Loucy (cell line): Measurements from ENCODE around the gene CHMP5.

ENCODE experiments used
- EZH2phosphoT487 ChIP-seq: fragments of 200-600 bp; IDR thresholded peaks from 2 replicates; pipeline ENCODE4 v1.6.1; 2018; ENCODE audit warnings: antibody characterized with exemption, mild to moderate bottlenecking, moderate library complexity, borderline replicate concordance
- TF ChIP-seq, protein P1 (sequence below): fragments of 200-600 bp; sonication (generic); conservative IDR thresholded peaks from 2 replicates; pipeline ENCODE4 v1.5.1; 2014; ENCODE audit warnings: mild to moderate bottlenecking, antibody characterized with exemption, low read length

DNA sequence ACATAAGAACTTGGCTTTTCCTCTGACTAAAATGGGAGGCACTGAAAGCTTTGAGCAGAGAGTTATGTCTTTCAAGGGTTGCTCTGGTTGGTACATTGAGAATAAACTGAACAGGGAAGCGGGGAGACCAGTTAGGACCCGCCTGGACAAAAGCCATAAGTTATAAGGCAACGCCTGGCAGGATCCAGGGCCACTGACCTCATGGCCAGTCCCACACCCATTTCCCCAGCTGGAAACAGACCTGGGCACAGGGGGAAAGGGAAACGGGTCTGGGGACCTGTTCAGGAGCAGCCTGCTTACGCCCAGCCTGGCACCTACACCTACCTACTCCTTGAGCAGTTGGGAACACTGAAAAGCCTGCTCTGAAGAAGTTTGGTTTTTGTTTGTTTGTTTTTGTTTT lies 23.6 kb upstream of the CHMP5 start:
- TF ChIP-seq, protein P1, sequence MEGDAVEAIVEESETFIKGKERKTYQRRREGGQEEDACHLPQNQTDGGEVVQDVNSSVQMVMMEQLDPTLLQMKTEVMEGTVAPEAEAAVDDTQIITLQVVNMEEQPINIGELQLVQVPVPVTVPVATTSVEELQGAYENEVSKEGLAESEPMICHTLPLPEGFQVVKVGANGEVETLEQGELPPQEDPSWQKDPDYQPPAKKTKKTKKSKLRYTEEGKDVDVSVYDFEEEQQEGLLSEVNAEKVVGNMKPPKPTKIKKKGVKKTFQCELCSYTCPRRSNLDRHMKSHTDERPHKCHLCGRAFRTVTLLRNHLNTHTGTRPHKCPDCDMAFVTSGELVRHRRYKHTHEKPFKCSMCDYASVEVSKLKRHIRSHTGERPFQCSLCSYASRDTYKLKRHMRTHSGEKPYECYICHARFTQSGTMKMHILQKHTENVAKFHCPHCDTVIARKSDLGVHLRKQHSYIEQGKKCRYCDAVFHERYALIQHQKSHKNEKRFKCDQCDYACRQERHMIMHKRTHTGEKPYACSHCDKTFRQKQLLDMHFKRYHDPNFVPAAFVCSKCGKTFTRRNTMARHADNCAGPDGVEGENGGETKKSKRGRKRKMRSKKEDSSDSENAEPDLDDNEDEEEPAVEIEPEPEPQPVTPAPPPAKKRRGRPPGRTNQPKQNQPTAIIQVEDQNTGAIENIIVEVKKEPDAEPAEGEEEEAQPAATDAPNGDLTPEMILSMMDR = no peak
- TF ChIP-seq EZH2phosphoT487 = no peak
